CD4-positive, CD25-positive, alpha-beta regulatory T cell (primary cell): Measurements from ENCODE around the gene LYST. TPM values are rescaled to one million over a fixed set of nuclear protein-coding genes. Genes with fewer than 3 reads are reported as not detected.

Experiments used
- ATAC-seq, 2 donors: fragments of 150-1000 bp; cut with Tn5 transposase; one replicate each; pipeline ENCODE4 v1.10.0; 2021; ENCODE audit warnings: low read depth in 2 of 2, moderate number of reproducible peaks in 2 of 2, moderate library complexity in 1 of 2
- DNase-seq, 3 donors: peaks; one replicate each; pipeline versions ENCODE4 v3.0.0 to v3.0.0-alpha.2; 2012 to 2022; ENCODE audit warnings: mixed read lengths in 1 of 3
- H3K27ac ChIP-seq: one replicate; pipeline ENCODE4 v1.7.0; 2013; ENCODE audit warnings: mild to moderate bottlenecking, low read length; ENCODE audit not compliant: insufficient read depth, poor library complexity, severe bottlenecking
- H3K27me3 ChIP-seq: one replicate; pipeline ENCODE4 v1.7.0; 2013; ENCODE audit warnings: low read length; ENCODE audit not compliant: control insufficient read depth, insufficient read depth
- H3K36me3 ChIP-seq: one replicate; pipeline ENCODE4 v1.7.0; 2013; ENCODE audit warnings: mild to moderate bottlenecking, low read length, moderate library complexity; ENCODE audit not compliant: control insufficient read depth, insufficient read depth
- H3K4me1 ChIP-seq: 2 replicates; pipeline ENCODE4 v1.7.0; 2013; ENCODE audit warnings: mild to moderate bottlenecking, low read length; ENCODE audit not compliant: insufficient read depth, control insufficient read depth, poor library complexity, severe bottlenecking
- H3K4me3 ChIP-seq: one replicate; pipeline ENCODE4 v1.7.0; 2013; ENCODE audit warnings: low read depth, mild to moderate bottlenecking, low read length, moderate library complexity
- H3K9me3 ChIP-seq, 2 experiments: 1 replicate in 1 of 2; 2 replicates in 1 of 2; pipeline ENCODE4 v1.7.0; 2013; ENCODE audit warnings: low read length in 2 of 2, mild to moderate bottlenecking in 1 of 2, moderate library complexity in 1 of 2; ENCODE audit not compliant: control insufficient read depth in 2 of 2
- H3K27ac Mint-ChIP-seq, 3 donors: one replicate each; pipeline ENCODE4 v1.8.0; 2020 to 2022; ENCODE audit warnings: mild to moderate bottlenecking in 3 of 3, mixed read lengths in 3 of 3, moderate library complexity in 2 of 3
- H3K27me3 Mint-ChIP-seq: one replicate; pipeline ENCODE4 v1.8.0; 2022; ENCODE audit warnings: mild to moderate bottlenecking, mixed read lengths
- H3K36me3 Mint-ChIP-seq: one replicate; pipeline ENCODE4 v1.8.0; 2020; ENCODE audit warnings: mixed read lengths
- H3K4me1 Mint-ChIP-seq, 4 donors: one replicate each; pipeline ENCODE4 v1.8.0; 2020 to 2022; ENCODE audit warnings: mixed read lengths in 4 of 4, mild to moderate bottlenecking in 1 of 4
- H3K4me3 Mint-ChIP-seq, 4 donors: one replicate each; pipeline ENCODE4 v1.8.0; 2020 to 2022; ENCODE audit warnings: mild to moderate bottlenecking in 4 of 4, mixed read lengths in 4 of 4, moderate library complexity in 3 of 4
- H3K9me3 Mint-ChIP-seq, 7 donors: one replicate each; pipeline ENCODE4 v1.8.0; 2020 to 2022; ENCODE audit warnings: mixed read lengths in 7 of 7, mild to moderate bottlenecking in 3 of 7, moderate library complexity in 2 of 7
- polyA plus RNA-seq, 4 donors: library from polyadenylated mRNA; unstranded; fragments of 300-500 nt; fragmentation: Illumina TruSeq; gene quantifications; one replicate each; pipeline ENCODE4 v1.2.3, GENCODE V29; 2021
- total RNA-seq: library from RNA; stranded (reverse); gene quantifications from one replicate; pipeline ENCODE4 v1.2.3, GENCODE V29; 2022

Gene LYST
- total and polyA plus RNA-seq, 5 donors from 2014 or later, result 8.1 to 32.5 (median 9.6) TPM

- H3K4me1 ChIP-seq, result no peaks in the 10 kb centered on the region
- Mint-ChIP-seq H3K27me3 (no peaks in the 10 kb centered on the region), H3K4me1 (peaks cover 0 to 2% (median 0%) of the 10 kb centered on the region in 4 donors), H3K9me3 (no peaks in the 10 kb centered on the region), H3K4me3 (no peak overlapping the region), H3K36me3 (peaks cover 19% of the 10 kb centered on the region), H3K27ac (no peak overlapping the region)
- H3K9me3 ChIP-seq, result no peaks in the 10 kb centered on the region
- H3K36me3 ChIP-seq, result peaks cover 38% of the 10 kb centered on the region
- H3K4me3 ChIP-seq, result no peak overlapping the region
- ATAC-seq (no peak), DNase-seq (no peak)
- H3K27ac ChIP-seq, result no peak overlapping the region
- H3K27me3 ChIP-seq, result no peaks in the 10 kb centered on the region
These were observed 142.0 kb downstream of the LYST start for GRCh38 chr1:235724730-235725129.

DNA sequence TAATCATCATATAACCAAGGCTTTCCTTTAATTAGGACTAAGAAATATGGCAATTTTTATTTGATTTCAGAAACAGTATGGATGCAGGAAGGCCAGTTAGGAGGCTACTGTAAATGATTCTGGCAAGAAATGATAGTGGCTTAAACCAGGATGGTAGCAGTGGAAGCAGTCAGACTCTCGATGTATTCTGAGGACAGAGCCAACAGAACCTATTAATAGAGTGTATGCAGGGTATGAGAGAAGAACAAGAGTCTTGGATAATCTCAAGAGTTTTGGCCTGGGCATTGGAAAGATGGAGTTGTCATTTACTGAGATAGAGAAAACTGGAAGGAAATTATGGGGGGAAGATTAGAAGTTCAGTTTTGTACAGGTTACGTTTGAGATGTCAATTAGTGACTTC, 143.8 kb downstream of the LYST start:
- Histone ChIP-seq H3K4me3 (no peak overlapping the region), H3K27ac (no peak overlapping the region), H3K27me3 (no peaks in the 10 kb centered on the region), H3K4me1 (no peaks in the 10 kb centered on the region), H3K9me3 (no peaks in the 10 kb centered on the region), H3K36me3 (peaks cover 37% of the 10 kb centered on the region)
- H3K27me3 Mint-ChIP-seq, result no peaks in the 10 kb centered on the region
- H3K4me3 Mint-ChIP-seq, result no peak overlapping the region
- H3K4me1 Mint-ChIP-seq, result peaks cover 0 to 2% (median 0%) of the 10 kb centered on the region in 4 donors
- peaks cover 26% of the 10 kb centered on the region for H3K36me3 Mint-ChIP-seq
- no peak for DNase-seq
- H3K9me3 Mint-ChIP-seq, result no peaks in the 10 kb centered on the region
- no peak for ATAC-seq
- H3K27ac Mint-ChIP-seq, result no peak overlapping the region

DNA sequence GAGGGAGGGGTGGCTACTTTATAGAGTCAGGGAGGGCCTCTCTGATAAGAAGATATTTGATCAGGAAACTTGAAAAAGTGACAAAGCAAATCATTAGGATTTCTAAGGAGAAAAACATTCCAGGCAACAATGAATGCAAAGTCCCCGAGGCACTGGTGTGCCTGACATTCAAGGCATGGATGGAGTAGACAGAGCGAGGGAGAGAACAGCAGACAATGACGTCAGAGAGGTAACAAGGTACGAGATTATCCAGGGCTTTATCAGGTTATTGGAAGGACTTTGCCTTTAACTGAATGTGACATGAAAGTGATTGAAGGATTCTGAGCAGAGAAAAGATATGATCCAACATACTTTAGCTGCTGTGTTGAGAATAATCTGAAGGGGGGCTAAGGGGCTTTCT, 144.7 kb downstream of the LYST start:
- Mint-ChIP-seq H3K36me3 (peaks cover 26% of the 10 kb centered on the region), H3K27me3 (no peaks in the 10 kb centered on the region), H3K27ac (no peak overlapping the region), H3K4me3 (no peak overlapping the region), H3K9me3 (no peaks in the 10 kb centered on the region), H3K4me1 (peaks cover 0 to 2% (median 0%) of the 10 kb centered on the region in 4 donors)
- H3K36me3 ChIP-seq, result peaks cover 44% of the 10 kb centered on the region
- no peak for ATAC-seq
- H3K27ac ChIP-seq, result no peak overlapping the region
- no peak overlapping the region for H3K4me3 ChIP-seq
- no peaks in the 10 kb centered on the region for H3K9me3 ChIP-seq
- DNase-seq, result no peak
- H3K4me1 ChIP-seq, result no peaks in the 10 kb centered on the region
- no peaks in the 10 kb centered on the region for H3K27me3 ChIP-seq

DNA sequence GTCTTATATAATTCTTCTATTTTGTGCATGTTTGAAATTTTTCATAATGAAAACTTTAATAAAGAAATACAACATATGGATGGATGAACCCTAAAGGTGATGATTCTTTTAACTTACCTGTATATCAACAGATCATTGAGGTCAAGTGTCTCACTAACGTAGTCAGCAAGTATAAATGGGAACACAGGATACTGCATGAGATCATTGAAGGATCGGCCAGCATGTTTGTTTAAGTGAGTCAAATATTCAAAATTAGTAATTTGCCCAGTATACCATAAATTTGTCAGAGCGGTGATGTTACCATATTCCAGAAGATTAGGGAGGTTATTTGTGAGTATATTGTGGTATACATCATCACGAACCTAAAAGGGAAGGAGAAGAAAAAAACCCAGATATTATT, 146.2 kb downstream of the LYST start:
- no peak overlapping the region for H3K27ac Mint-ChIP-seq
- Histone ChIP-seq H3K27ac (no peak overlapping the region), H3K36me3 (peaks cover 47% of the 10 kb centered on the region), H3K4me3 (no peak overlapping the region), H3K4me1 (no peaks in the 10 kb centered on the region), H3K27me3 (no peaks in the 10 kb centered on the region), H3K9me3 (no peaks in the 10 kb centered on the region)
- H3K36me3 Mint-ChIP-seq, result peaks cover 27% of the 10 kb centered on the region
- no peaks in the 10 kb centered on the region for H3K9me3 Mint-ChIP-seq
- no peak overlapping the region for H3K4me3 Mint-ChIP-seq
- DNase-seq (no peak), ATAC-seq (no peak)
- H3K4me1 Mint-ChIP-seq, result no peaks in the 10 kb centered on the region
- H3K27me3 Mint-ChIP-seq, result no peaks in the 10 kb centered on the region

GRCh38 chr1:235714205-235714897, 152.4 kb downstream of the LYST start:
- Mint-ChIP-seq H3K27ac (peak overlapping the region in 1 of 3 donors; percentile 3), H3K27me3 (no peaks in the 10 kb centered on the region), H3K36me3 (peaks cover 47% of the 10 kb centered on the region), H3K4me3 (no peak overlapping the region), H3K4me1 (peaks cover 0 to 2% (median 0%) of the 10 kb centered on the region in 4 donors), H3K9me3 (no peaks in the 10 kb centered on the region)
- Histone ChIP-seq H3K27ac (no peak overlapping the region), H3K4me1 (no peaks in the 10 kb centered on the region), H3K27me3 (no peaks in the 10 kb centered on the region), H3K9me3 (no peaks in the 10 kb centered on the region), H3K36me3 (peaks cover 28% of the 10 kb centered on the region), H3K4me3 (no peak overlapping the region)
- DNase-seq (no peak), ATAC-seq (no peak)

GRCh38 chr1:235712812-235713211, 153.9 kb downstream of the LYST start:
- no peak overlapping the region for H3K27ac ChIP-seq

DNA sequence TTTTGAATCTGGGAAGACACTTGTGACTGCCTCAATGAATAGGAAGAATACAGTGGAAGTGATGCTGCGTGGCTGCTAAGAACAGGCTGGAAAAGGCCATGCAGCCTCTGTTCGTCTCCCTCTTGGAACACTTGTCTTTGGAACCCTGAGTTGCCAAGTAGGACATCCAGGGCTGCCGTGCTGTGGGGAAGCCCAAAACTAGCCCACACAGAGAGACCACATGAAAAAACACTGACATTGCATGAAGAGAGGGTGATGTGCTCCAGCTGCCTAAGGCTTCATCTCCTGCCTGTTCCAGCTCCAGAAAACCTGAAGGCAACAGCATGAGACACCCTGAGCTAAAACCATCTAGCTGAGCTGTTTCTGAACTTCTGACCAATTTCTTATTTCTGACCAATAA, 156.0 kb downstream of the LYST start:
- Mint-ChIP-seq H3K36me3 (peaks cover 59% of the 10 kb centered on the region), H3K27me3 (no peaks in the 10 kb centered on the region), H3K27ac (no peak overlapping the region), H3K4me1 (peaks cover 0 to 2% (median 0%) of the 10 kb centered on the region in 4 donors), H3K4me3 (no peak overlapping the region), H3K9me3 (no peaks in the 10 kb centered on the region)
- ATAC-seq (no peak), DNase-seq (no peak)
- Histone ChIP-seq H3K27ac (no peak overlapping the region), H3K4me1 (no peaks in the 10 kb centered on the region), H3K36me3 (peaks cover 22% of the 10 kb centered on the region), H3K9me3 (no peaks in the 10 kb centered on the region), H3K4me3 (no peak overlapping the region), H3K27me3 (no peaks in the 10 kb centered on the region)

More at GRCh38 chr1:235712812-235713211, 153.9 kb downstream of the LYST start:
- Mint-ChIP-seq H3K27ac (no peak overlapping the region), H3K4me3 (no peak overlapping the region), H3K9me3 (no peaks in the 10 kb centered on the region), H3K4me1 (peaks cover 0 to 2% (median 0%) of the 10 kb centered on the region in 4 donors), H3K36me3 (peaks cover 53% of the 10 kb centered on the region), H3K27me3 (no peaks in the 10 kb centered on the region)
- DNase-seq (no peak), ATAC-seq (no peak)
- no peaks in the 10 kb centered on the region for H3K4me1 ChIP-seq
- H3K9me3 ChIP-seq, result no peaks in the 10 kb centered on the region
- no peaks in the 10 kb centered on the region for H3K27me3 ChIP-seq
- no peak overlapping the region for H3K4me3 ChIP-seq
- H3K36me3 ChIP-seq, result peaks cover 27% of the 10 kb centered on the region

DNA sequence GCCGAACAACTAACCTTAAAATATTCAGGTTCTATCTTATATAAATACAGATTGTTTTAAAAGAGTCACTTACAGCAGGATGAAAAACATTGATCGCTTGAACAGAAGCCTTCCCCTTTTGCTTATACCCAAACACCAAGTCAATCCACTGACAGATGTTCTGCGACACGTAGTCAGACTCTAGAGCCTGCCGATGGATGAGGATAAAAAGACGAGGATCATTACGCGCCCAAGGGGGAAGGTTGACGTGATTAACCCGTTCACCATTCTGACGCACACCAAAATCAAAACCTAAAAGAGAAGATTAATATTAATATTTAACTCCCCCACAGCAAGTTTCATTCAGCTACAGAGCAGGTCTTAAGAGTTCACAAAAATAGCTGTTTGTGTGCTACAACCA, 157.7 kb downstream of the LYST start:
- H3K4me3 ChIP-seq, result no peak overlapping the region
- peaks cover 9% of the 10 kb centered on the region for H3K36me3 ChIP-seq
- H3K27me3 Mint-ChIP-seq, result no peaks in the 10 kb centered on the region
- no peak overlapping the region for H3K27ac Mint-ChIP-seq
- no peaks in the 10 kb centered on the region for H3K9me3 ChIP-seq
- no peak for DNase-seq
- ATAC-seq, result no peak
- no peak overlapping the region for H3K4me3 Mint-ChIP-seq
- H3K27me3 ChIP-seq, result no peaks in the 10 kb centered on the region
- H3K27ac ChIP-seq, result no peak overlapping the region
- H3K9me3 Mint-ChIP-seq, result no peaks in the 10 kb centered on the region
- H3K4me1 Mint-ChIP-seq, result peaks cover 0 to 2% (median 0%) of the 10 kb centered on the region in 4 donors
- peaks cover 54% of the 10 kb centered on the region for H3K36me3 Mint-ChIP-seq
- no peaks in the 10 kb centered on the region for H3K4me1 ChIP-seq
